GM13976 (cell line): ENCODE results near the gene PARP12.

Experiments used
- DNase-seq: peaks from one replicate; pipeline ENCODE4 v3.0.0; 2012; ENCODE audit warnings: low spot score
- in situ Hi-C: fragments of 300-500 bp; cut with MboI; formaldehyde crosslinking; loops from one replicate; pipeline ENCODE4 v1.12.0; 2022; ENCODE audit warnings: low sequenced_read_pairs, mixed read lengths, inconsistent platforms; ENCODE audit not compliant: unreplicated experiment
- TF ChIP-seq, protein P1 (sequence below): IDR thresholded peaks from 2 replicates; pipeline ENCODE4 v1.5.1; 2012; ENCODE audit warnings: borderline replicate concordance, mild to moderate bottlenecking; ENCODE audit not compliant: insufficient read depth; ENCODE audit errors: extremely low read depth, missing control alignments, control extremely low read depth

Gene PARP12

DNA sequence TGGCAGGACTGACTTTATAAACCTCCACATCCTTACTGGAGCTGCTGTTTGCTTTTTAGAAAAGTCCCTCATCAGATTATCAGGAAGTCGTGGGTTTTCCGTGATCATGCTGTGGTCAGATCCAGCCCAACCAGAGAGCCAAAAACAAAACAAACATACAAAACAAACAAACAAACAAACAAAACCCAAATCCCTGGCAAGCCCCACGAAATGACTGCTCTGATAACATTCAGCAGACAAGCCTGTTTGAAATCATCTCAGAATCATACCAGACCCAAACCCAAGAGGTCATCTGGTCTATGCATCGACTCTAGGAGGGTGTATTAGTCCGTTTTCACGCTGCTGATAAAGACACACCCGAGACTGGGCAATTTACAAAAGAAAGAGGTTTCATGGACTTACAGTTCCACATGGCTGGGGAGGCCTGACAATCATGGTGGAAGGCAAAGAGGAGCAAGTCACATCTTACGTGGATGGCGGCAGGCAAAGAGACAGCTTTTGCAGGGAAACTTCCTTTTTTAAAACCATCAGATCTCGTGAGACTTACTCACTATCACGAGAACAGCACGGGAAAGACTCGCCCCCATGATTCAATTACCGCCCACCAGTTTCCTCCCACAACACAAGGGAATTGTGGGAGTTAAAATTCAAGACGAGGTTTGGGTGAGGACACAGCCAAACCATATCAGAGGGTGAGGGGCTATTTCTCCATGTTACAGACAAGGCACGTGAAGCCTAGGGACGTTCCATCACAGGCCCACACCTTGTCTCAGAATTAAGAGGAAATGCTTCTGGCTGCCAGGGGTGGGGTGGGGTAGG is 85.7 kb downstream of the PARP12 start:
- TF ChIP-seq, protein P1, sequence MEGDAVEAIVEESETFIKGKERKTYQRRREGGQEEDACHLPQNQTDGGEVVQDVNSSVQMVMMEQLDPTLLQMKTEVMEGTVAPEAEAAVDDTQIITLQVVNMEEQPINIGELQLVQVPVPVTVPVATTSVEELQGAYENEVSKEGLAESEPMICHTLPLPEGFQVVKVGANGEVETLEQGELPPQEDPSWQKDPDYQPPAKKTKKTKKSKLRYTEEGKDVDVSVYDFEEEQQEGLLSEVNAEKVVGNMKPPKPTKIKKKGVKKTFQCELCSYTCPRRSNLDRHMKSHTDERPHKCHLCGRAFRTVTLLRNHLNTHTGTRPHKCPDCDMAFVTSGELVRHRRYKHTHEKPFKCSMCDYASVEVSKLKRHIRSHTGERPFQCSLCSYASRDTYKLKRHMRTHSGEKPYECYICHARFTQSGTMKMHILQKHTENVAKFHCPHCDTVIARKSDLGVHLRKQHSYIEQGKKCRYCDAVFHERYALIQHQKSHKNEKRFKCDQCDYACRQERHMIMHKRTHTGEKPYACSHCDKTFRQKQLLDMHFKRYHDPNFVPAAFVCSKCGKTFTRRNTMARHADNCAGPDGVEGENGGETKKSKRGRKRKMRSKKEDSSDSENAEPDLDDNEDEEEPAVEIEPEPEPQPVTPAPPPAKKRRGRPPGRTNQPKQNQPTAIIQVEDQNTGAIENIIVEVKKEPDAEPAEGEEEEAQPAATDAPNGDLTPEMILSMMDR: no peak
- DNase-seq: no peak
- in situ Hi-C loops: no loop called here

DNA sequence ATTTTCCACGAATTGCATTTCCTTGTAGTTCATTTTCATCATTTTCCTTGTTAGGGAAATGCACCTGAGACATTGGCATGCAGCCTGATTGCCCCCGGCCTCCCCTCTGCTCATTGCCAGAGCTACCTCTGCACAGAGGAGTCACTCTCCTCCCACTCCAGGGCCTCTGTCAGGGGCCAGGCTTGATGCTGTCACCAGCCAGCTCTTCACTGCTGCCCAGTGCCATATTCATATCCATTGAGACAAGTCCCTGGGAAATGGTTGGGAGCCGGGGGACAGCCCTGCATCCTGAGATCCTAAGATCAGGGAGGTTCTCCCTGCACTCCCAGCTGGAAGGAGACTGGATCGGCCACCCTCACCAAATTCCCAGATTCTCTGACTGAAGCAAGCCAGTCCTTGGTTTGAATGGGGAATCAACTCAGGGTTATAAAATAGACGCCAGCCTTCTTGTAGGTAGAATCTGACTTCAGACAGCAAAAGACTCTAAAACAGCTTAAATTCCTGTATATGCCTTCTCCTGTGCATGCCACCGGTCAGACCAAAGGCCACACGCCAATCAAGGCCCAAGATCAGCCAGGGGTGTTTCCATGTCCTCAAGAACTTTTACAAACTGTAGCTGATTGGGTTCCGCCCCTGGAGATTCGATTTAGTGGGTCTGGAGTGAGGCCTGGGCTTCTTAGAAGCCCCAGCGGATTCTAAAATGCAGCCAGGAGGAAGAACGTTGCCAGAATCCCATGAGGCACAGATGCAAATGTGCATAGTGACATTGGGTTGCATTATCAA is 86.5 kb downstream of the PARP12 start:
- in situ Hi-C loops: no loop called here
- no peak for DNase-seq
- TF ChIP-seq, protein P1: no peak

DNA sequence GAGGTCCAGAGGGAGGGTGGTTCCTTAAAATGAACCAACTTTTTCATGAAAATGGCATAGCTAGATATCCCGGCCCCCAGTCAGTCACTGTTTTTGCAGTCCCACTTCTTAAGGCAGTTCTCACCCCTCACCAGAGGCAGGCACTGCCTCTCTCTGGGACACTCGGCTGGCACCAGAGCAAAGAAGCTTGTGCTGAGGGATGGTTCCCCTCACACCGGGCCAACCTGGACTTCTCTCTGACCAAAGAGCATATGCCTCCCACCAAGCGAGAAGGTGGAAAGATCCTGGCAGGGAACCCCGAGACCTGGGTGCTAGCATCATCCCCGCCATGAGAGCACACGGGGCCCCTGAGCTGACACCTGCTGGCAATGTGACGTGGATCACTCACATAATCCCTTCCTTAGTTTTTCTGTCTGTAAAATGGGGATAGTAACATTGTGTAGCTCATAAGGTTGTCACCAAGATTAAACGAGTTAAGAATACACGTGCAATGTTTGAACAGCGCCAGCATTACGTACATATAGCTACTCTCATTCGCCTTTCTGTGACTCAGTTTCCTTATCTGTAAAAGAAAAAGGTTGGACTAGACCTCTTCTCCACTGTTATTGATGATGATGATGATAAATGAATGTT is 88.5 kb downstream of the PARP12 start:
- TF ChIP-seq, protein P1: no peak
- in situ Hi-C loops: no loop called here
- DNase-seq: no peak
